NT2/D1 (cell line): Measurements from ENCODE around the gene FZR1.
"Not testable (repeated sequence)": the region's sequence is repeated elsewhere in the genome, so short reads cannot be mapped to it uniquely, and the experiment has no call there.

Source experiments
- DNase-seq: peaks from one replicate; pipeline ENCODE4 v3.0.0-alpha.2; 2011; ENCODE audit warnings: low read depth, low spot score
- H3K27me3 ChIP-seq: 2 replicates; pipeline ENCODE4 v1.6.0; 2011; ENCODE audit warnings: mild to moderate bottlenecking; ENCODE audit not compliant: insufficient read length, insufficient read depth
- H3K36me3 ChIP-seq: 2 replicates; pipeline ENCODE4 v1.6.1; 2011; ENCODE audit warnings: mild to moderate bottlenecking, low read length, mixed read lengths; ENCODE audit not compliant: insufficient read depth, insufficient read length
- H3K4me1 ChIP-seq: 2 replicates; pipeline ENCODE4 v1.5.1; 2011; ENCODE audit not compliant: insufficient read depth, insufficient read length
- H3K4me3 ChIP-seq: 2 replicates; pipeline ENCODE4 v1.5.1; 2011; ENCODE audit warnings: low read depth; ENCODE audit not compliant: insufficient read length
- H3K9ac ChIP-seq: 2 replicates; pipeline ENCODE4 v1.6.0; 2011; ENCODE audit warnings: low read depth; ENCODE audit not compliant: insufficient read length
- H3K9me3 ChIP-seq: 2 replicates; pipeline ENCODE4 v1.5.1; 2011; ENCODE audit warnings: mild to moderate bottlenecking, low read length; ENCODE audit not compliant: insufficient read depth
- SUZ12 ChIP-seq: IDR thresholded peaks from 2 replicates; pipeline ENCODE4 v1.6.1; 2011; ENCODE audit not compliant: insufficient read length, insufficient read depth; ENCODE audit errors: extremely low read depth
- YY1 ChIP-seq: IDR thresholded peaks from 2 replicates; pipeline ENCODE4 v1.6.1; 2011; ENCODE audit not compliant: insufficient read length, insufficient read depth
- ZNF274 ChIP-seq: IDR thresholded peaks from 2 replicates; pipeline ENCODE4 v1.6.1; 2011; ENCODE audit warnings: mild to moderate bottlenecking, low read depth, low read length

The FZR1 gene

GRCh38 chr19:3501780-3502179 is 4.3 kb upstream of the FZR1 start:
- TF ChIP-seq SUZ12 (no peak), ZNF274 (no peak), YY1 (no peak)
- H3K36me3 ChIP-seq: peaks cover 25% of the 10 kb centered on the region

GRCh38 chr19:3503036-3503572 is 3.0 kb upstream of the FZR1 start:
- Histone ChIP-seq H3K36me3 (peaks cover 13% of the 10 kb centered on the region), H3K9me3 (no peaks in the 10 kb centered on the region), H3K4me1 (no peaks in the 10 kb centered on the region), H3K9ac (no peak overlapping the region), H3K4me3 (no peak overlapping the region), H3K27me3 (no peaks in the 10 kb centered on the region)
- no peak for DNase-seq
- TF ChIP-seq YY1 (no peak), ZNF274 (no peak), SUZ12 (no peak)

More at GRCh38 chr19:3501780-3502179, 4.3 kb upstream of the FZR1 start:
- no peak overlapping the region for H3K4me3 ChIP-seq
- no peaks in the 10 kb centered on the region for H3K27me3 ChIP-seq
- no peaks in the 10 kb centered on the region for H3K9me3 ChIP-seq
- DNase-seq: no peak
- peaks cover 2% of the 10 kb centered on the region for H3K4me1 ChIP-seq
- no peak overlapping the region for H3K9ac ChIP-seq

- DNase-seq: no peak
- Histone ChIP-seq H3K27me3 (no peaks in the 10 kb centered on the region), H3K36me3 (peaks cover 16% of the 10 kb centered on the region), H3K4me3 (no peak overlapping the region), H3K4me1 (peaks cover 6% of the 10 kb centered on the region), H3K9me3 (no peaks in the 10 kb centered on the region), H3K9ac (no peak overlapping the region)
- no peak for TF ChIP-seq SUZ12
Measured at GRCh38 chr19:3504735-3505134, 1.4 kb upstream of the FZR1 start.

GRCh38 chr19:3506384-3507340 is 551 bp downstream of the FZR1 start:
- no peak for DNase-seq
- Histone ChIP-seq H3K9me3 (no peaks in the 10 kb centered on the region), H3K4me3 (peak overlapping the region; percentile 64), H3K9ac (peak overlapping the region; percentile 95), H3K36me3 (peaks cover 35% of the 10 kb centered on the region), H3K4me1 (peaks cover 16% of the 10 kb centered on the region), H3K27me3 (no peaks in the 10 kb centered on the region)
- TF ChIP-seq YY1 (no peak), SUZ12 (no peak), ZNF274 (no peak)

GRCh38 chr19:3507371-3508120 is 1.4 kb downstream of the FZR1 start:
- Histone ChIP-seq H3K4me1 (peaks cover 21% of the 10 kb centered on the region), H3K36me3 (peaks cover 44% of the 10 kb centered on the region), H3K4me3 (peak overlapping the region; percentile 64), H3K9me3 (no peaks in the 10 kb centered on the region), H3K27me3 (no peaks in the 10 kb centered on the region), H3K9ac (peak overlapping the region; percentile 95)
- no peak for DNase-seq
- no peak for TF ChIP-seq ZNF274
- no peak for TF ChIP-seq YY1
- TF ChIP-seq SUZ12: no peak

GRCh38 chr19:3508121-3508661 is 2.1 kb downstream of the FZR1 start:
- peaks cover 23% of the 10 kb centered on the region for H3K4me1 ChIP-seq
- not testable (repeated sequence) for H3K9me3 ChIP-seq, DNase-seq, H3K4me3 ChIP-seq, H3K27me3 ChIP-seq
- peak overlapping the region; percentile 46 for H3K9ac ChIP-seq
- H3K36me3 ChIP-seq: peaks cover 51% of the 10 kb centered on the region
